ENCODE data around the gene FOXP1.

Gene FOXP1

DNA sequence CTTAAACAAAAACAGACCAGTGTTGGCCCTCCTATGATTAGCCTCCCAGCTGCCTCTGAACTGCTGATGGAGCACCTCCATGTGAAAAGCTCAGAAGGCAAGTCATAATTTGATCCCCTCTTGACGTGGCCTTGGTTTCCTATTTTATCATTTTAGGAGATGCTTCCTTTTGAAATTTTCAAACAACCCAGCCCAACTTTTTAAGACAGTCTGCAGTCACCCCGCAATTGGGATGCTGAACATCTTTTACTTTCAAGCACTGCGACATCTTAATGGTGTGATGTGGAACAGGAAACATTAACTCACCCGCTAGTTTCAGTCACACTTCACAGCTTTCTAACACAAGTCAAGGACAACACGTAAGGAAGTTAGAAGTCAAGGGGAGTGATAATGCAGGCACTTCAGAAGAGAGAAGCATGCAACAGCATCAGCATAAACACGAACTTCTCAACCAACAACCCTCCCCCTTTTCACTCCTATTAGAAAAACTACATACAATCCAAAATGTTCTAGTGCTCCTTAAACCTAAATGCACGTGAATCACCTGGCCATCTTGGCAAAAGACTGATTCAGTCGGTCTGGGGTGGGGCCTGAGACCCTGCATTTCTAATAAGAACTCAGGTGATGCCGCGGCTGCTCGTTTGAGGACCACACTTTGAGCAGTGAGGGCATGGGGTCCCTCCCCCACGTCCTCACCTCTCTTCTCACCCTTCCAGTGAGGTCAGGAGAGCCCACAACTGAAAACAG lies 161.5 kb downstream of the FOXP1 start:
- no peak for TF ChIP-seq JUND (IDR thresholded peaks at IDR 0.05; ENCODE audit: low read depth)
- in situ Hi-C loops (cut with HindIII; ENCODE audit: low pct_unique_long_range_greater_than_20kb, low sequenced_read_pairs) = no loop called here
- no peak for DNase-seq (ENCODE audit: low read depth in 1 of 2, low spot score in 1 of 2)

GRCh38 chr3:71421475-71421819 lies 162.1 kb downstream of the FOXP1 start:
- TF ChIP-seq JUND (IDR thresholded peaks at IDR 0.05; ENCODE audit: low read depth) = no peak
- in situ Hi-C loops (cut with HindIII; ENCODE audit: low pct_unique_long_range_greater_than_20kb, low sequenced_read_pairs) = no loop called here
- DNase-seq (ENCODE audit: low read depth in 1 of 2, low spot score in 1 of 2) = no peak

- TF ChIP-seq JUND (IDR thresholded peaks at IDR 0.05; ENCODE audit: low read depth) = no peak
- DNase-seq (ENCODE audit: low read depth in 1 of 2, low spot score in 1 of 2) = no peak
- in situ Hi-C loops (cut with HindIII; ENCODE audit: low pct_unique_long_range_greater_than_20kb, low sequenced_read_pairs) = no loop called here
Observed at GRCh38 chr3:71419369-71419768, 164.2 kb downstream of the FOXP1 start.

- in situ Hi-C loops (cut with HindIII; ENCODE audit: low pct_unique_long_range_greater_than_20kb, low sequenced_read_pairs) = no loop called here
- DNase-seq (ENCODE audit: low read depth in 1 of 2, low spot score in 1 of 2) = no peak
- no peak for TF ChIP-seq JUND (IDR thresholded peaks at IDR 0.05; ENCODE audit: low read depth)
Observed at GRCh38 chr3:71417791-71418190, 165.7 kb downstream of the FOXP1 start.

DNA sequence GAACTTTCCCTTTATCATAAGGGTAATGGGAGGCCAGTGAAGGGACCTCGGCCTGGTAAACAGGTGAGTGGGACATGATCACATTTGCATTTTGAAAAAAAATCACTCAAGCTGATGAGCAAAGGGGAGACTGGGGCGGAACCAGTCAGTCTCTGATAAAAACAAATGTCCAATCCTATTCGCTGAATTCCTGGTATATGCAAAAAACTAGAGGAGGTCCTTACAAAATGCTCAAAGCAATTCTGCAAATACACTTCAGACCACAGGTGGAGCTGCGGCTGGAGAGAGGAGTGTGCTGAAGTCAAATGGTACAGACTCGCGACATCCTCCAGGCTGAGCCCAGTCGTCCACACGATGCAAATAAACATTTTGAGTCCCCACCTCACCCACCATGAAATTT lies 166.7 kb downstream of the FOXP1 start:
- in situ Hi-C loops (cut with HindIII; ENCODE audit: low pct_unique_long_range_greater_than_20kb, low sequenced_read_pairs) = no loop called here
- DNase-seq (ENCODE audit: low read depth in 1 of 2, low spot score in 1 of 2) = peak in 1 of 2 experiments; percentile 44
- TF ChIP-seq JUND (IDR thresholded peaks at IDR 0.05; ENCODE audit: low read depth) = no peak

- DNase-seq (ENCODE audit: low read depth in 1 of 2, low spot score in 1 of 2) = no peak
- in situ Hi-C loops (cut with HindIII; ENCODE audit: low pct_unique_long_range_greater_than_20kb, low sequenced_read_pairs) = no loop called here
- TF ChIP-seq JUND (IDR thresholded peaks at IDR 0.05; ENCODE audit: low read depth) = no peak
Observed at GRCh38 chr3:71415681-71416122, 167.8 kb downstream of the FOXP1 start.

DNA sequence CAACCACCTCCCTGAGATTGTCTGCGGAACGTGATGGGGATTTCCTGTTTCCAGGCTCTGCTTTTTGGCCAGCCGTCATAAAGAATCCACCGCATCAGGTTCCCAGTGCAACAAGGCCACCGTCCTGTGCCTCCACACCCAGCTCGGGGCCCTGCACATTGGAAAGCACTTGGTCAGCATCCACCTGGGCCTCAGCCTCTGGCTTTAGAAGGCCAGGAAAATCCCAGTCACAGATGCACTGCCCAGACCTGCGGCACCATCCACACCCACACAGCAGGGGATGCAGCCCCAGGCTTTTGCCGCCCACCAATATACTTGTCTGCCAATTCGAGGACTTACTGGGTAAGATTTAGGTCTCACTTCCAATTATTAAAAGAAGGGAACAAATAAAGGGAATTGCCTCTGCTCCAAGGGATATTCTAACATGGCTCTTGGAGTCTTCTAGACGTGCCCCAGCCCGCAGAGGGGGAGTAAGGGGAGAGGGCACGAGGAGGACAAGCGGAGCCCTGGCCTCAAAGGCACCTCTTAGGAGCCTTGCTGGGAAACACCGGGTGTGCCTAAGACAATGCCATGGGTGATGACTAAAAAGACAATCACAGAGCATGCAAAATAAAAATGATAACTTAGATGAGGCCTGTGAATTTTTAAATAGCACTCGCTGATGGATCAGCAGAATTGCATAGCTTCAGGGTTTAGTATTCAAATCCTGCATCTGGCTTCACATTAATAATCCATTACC lies 169.2 kb downstream of the FOXP1 start:
- DNase-seq (ENCODE audit: low read depth in 1 of 2, low spot score in 1 of 2) = no peak
- TF ChIP-seq JUND (IDR thresholded peaks at IDR 0.05; ENCODE audit: low read depth) = no peak
- in situ Hi-C loops (cut with HindIII; ENCODE audit: low pct_unique_long_range_greater_than_20kb, low sequenced_read_pairs) = no loop called here

- in situ Hi-C loops (cut with HindIII; ENCODE audit: low pct_unique_long_range_greater_than_20kb, low sequenced_read_pairs) = no loop called here
- DNase-seq (ENCODE audit: low read depth in 1 of 2, low spot score in 1 of 2) = no peak
- no peak for TF ChIP-seq JUND (IDR thresholded peaks at IDR 0.05; ENCODE audit: low read depth)
Observed at GRCh38 chr3:71413572-71413971, 170.0 kb downstream of the FOXP1 start.

DNA sequence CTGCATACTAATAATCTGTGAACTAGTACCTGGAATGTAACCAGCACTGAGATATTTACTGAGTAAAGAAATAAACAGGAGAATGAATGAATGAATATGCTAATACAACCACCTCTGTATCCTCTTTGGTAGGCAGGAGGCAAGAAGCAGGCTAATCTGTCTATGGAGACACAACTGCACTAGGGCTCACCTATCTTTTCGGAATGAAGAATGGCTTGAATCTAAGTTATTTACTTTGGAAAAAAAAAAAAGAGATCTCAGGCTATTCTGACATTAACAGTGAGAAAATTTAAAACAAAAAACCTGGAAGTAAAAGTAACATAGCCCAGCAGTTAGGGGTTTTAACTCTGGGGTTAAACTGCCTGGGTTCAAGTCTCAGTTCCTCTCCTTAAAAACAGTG lies 174.2 kb downstream of the FOXP1 start:
- in situ Hi-C loops (cut with HindIII; ENCODE audit: low pct_unique_long_range_greater_than_20kb, low sequenced_read_pairs) = no loop called here
- no peak for DNase-seq (ENCODE audit: low read depth in 1 of 2, low spot score in 1 of 2)
- TF ChIP-seq JUND (IDR thresholded peaks at IDR 0.05; ENCODE audit: low read depth) = no peak

GRCh38 chr3:71408903-71409302 lies 174.6 kb downstream of the FOXP1 start:
- DNase-seq (ENCODE audit: low read depth in 1 of 2, low spot score in 1 of 2) = no peak
- in situ Hi-C loops (cut with HindIII; ENCODE audit: low pct_unique_long_range_greater_than_20kb, low sequenced_read_pairs) = no loop called here
- no peak for TF ChIP-seq JUND (IDR thresholded peaks at IDR 0.05; ENCODE audit: low read depth)

GRCh38 chr3:71407823-71408222 lies 175.7 kb downstream of the FOXP1 start:
- in situ Hi-C loops (cut with HindIII; ENCODE audit: low pct_unique_long_range_greater_than_20kb, low sequenced_read_pairs) = no loop called here
- no peak for DNase-seq (ENCODE audit: low read depth in 1 of 2, low spot score in 1 of 2)
- TF ChIP-seq JUND (IDR thresholded peaks at IDR 0.05; ENCODE audit: low read depth) = no peak

DNA sequence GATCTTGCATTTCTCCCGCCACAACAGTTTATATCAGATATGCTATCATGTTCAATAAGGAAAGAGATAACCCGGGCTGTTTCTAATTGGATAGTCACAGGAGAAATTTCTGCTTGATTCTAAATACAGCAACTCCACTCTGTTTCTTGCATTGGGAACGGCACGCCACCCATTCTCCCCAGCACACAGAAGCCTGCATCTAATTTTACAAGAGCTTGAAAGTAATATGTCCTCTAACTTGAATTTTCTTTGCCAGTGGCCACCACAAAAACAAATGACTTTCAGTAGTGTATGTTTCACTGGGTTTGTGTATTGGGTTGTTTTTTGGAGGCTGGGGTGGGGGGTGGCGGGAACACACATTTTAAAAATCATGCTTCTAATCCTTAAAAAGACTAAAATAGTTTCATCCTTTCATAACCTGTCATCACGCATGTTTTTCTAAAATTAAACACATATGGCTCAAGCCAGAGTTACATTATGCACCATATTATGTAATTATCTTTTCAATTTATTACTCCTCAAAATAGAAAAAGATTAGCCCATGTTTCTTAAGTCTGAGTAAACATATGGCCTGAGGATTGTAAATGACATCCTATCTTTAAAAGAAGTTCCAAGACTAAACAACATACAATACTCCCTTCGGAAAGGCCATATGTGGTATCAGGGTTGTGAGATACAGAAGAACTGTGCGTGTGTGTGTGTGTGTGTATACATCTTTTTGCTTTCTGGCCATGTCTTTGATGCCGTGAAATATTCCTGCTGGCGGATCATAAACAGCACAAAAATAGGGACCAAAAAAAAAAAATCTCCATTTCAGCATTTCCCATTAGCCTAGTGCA lies 176.3 kb downstream of the FOXP1 start:
- no peak for TF ChIP-seq JUND (IDR thresholded peaks at IDR 0.05; ENCODE audit: low read depth)
- DNase-seq (ENCODE audit: low read depth in 1 of 2, low spot score in 1 of 2) = no peak
- in situ Hi-C loops (cut with HindIII; ENCODE audit: low pct_unique_long_range_greater_than_20kb, low sequenced_read_pairs) = no loop called here

GRCh38 chr3:71402911-71403310 lies 180.6 kb downstream of the FOXP1 start:
- DNase-seq (ENCODE audit: low read depth in 1 of 2, low spot score in 1 of 2) = no peak
- no peak for TF ChIP-seq JUND (IDR thresholded peaks at IDR 0.05; ENCODE audit: low read depth)
- in situ Hi-C loops (cut with HindIII; ENCODE audit: low pct_unique_long_range_greater_than_20kb, low sequenced_read_pairs) = no loop called here
